Stimulated activated naive CD8-positive, alpha-beta T cell treated with anti-CD3 and anti-CD28 coated beads, Interleukin-15, Interleukin-2, amounts not matched to agents 100 U/mL and 50 U/mL, for 24 hours (primary cell): Measurements from ENCODE around the gene SERPINA4.
"Not testable (repeated sequence)": the region's sequence is repeated elsewhere in the genome, so short reads cannot be mapped to it uniquely, and the experiment has no call there.

ENCODE experiments used
- ATAC-seq: fragments of 150-1000 bp; cut with Tn5 transposase; one replicate; pipeline ENCODE4 v1.10.0; 2021
- DNase-seq: peaks from one replicate; pipeline ENCODE4 v3.0.0; 2021

The SERPINA4 gene

GRCh38 chr14:94592457-94592856 lies 31.2 kb downstream of the SERPINA4 start:
- ATAC-seq, result no peak
- no peak for DNase-seq

DNA sequence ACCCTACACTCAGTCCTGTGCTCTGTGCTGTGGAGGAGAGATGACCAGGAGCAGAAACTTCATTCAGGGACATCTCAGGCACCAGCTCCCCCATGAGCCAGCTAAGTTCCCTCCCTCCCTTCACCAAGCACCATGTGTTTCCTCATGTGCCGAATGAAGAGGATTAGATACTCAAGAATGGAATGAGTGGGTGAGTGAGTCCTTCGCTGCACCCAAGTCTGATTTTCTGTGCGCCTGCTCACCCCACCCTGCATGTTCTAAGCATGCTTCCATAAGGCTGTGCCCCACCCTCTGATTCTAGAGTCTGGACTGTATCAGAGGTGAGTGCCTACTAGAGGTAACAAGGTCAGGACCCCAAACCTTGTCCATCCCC lies 32.1 kb downstream of the SERPINA4 start:
- ATAC-seq, result no peak
- no peak for DNase-seq

- ATAC-seq (no peak), DNase-seq (no peak)
Observed at GRCh38 chr14:94593749-94594431, 32.6 kb downstream of the SERPINA4 start.

DNA sequence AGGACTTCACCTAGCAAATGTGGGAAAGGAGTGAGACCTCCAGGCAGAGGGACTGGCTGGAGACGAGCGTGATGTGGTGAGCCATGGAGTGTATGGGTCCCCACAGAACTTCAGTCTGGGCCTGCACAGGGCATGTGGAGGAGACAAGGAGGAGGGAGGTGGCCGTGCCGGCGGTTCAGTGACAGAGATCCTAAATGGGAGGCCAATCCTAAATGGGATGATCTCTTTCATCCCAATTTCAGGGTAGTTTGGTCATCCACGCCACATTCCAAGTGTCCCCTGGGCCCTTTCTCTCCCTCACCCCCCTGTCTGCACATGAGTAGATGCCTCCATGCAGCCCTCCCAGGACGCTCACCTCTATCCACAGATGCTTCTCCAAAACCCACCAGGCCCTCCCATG lies 33.2 kb downstream of the SERPINA4 start:
- ATAC-seq (no peak), DNase-seq (no peak)

DNA sequence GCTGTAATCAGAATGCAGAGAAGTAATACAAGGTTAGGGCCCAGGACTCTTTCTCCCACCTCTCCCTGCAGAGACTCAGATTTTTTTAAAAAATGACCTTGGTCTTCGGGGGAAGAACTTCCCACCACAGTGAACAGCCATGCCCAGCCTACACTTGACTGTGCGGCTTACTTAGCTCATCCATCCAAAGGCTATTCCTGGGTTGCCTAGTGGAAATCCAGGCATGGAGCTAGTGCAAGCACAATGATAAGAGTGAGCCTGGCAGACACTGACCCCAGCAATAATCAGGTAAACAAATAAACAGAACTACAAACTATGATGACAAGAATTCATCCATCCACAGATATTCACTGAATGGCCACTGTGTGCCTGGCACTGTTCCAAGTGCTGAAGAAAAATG lies 34.7 kb downstream of the SERPINA4 start:
- ATAC-seq (no peak), DNase-seq (no peak)

GRCh38 chr14:94596361-94596760 lies 35.1 kb downstream of the SERPINA4 start:
- DNase-seq, result no peak
- no peak for ATAC-seq

DNA sequence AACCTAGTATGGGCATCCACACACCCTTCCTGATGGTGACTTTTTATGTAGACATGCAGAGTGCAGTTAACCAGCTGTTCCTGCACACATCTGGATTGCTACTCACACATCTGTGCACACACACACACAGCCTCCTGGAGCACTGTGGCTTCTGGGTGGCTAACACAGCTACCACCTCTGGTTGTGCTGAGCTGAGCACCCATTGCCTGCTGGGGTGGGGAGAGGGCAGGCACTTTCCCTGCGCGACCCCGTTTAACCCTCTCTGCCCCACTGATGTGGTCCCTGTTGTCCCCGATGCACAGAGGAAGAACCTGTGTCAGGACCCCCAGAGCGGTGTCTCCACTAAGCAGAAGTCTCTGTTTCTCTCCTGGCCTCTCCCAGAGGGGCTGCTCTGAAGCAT lies 36.5 kb downstream of the SERPINA4 start:
- ATAC-seq (no peak), DNase-seq (no peak)

DNA sequence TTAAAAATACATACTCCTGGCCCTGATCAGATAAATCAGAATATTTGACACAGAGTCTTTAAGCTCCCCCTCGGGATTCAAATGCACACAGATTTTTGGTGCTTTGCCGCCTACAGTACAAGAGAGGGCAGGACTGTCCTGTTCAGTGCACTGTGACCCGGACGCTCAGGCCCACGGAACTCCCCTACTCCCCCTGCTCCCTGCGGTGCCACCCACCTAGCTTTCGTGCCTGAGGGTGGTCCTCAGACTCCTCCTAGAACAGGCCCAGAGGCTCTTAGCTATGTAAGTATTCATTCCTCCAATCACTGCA lies 37.2 kb downstream of the SERPINA4 start:
- DNase-seq (no peak), ATAC-seq (no peak)

- DNase-seq (no peak), ATAC-seq (no peak)
Observed at GRCh38 chr14:94598816-94599655, 37.8 kb downstream of the SERPINA4 start.

GRCh38 chr14:94599656-94600004 lies 38.4 kb downstream of the SERPINA4 start:
- DNase-seq (no peak), ATAC-seq (no peak)

GRCh38 chr14:94600148-94600545 lies 38.9 kb downstream of the SERPINA4 start:
- ATAC-seq (no peak), DNase-seq (no peak)

DNA sequence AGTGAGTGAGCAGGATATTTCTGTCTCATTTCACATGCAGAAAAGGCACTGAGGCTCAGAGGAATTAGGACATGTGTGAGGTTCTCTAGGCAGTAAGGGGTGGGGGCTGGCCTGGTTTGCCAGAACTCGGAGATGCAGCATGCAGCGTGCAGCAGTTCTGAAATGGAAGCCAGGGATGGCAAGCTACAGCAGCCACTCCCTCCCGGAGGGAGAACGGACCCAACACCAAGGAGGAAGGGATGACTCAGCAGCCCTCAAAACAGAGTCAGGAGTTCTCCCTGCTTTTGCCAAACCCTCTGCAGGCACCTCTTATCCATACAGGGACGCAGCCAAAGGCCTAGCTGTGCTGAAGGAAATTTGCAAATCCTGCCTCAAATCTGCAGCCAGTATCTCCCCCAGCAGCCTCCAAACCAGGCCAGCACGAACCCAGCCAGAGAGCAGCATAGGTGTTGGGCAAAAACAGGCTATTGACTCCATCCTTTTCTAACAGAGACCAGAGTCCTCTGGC lies 40.7 kb downstream of the SERPINA4 start:
- DNase-seq (no peak), ATAC-seq (no peak)

DNA sequence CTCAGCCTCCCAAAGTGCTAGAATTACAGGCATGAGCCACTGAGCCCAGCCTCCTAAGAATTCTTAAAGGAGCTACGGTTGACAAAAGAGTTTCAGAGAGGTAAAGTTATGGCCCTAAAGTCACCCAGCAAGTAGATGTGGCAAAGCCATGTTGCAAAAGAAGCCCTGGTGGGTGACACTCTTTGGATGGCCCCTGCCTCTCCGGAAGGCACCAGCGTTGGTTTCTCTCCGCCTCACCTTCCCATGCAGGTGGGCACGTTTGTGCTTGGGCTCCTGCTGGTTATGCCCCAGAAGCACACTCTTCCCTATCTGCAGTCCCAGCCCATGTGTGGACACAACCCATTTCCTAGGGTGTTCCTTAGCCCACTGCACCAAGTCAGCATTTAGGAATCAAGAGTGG lies 41.5 kb downstream of the SERPINA4 start:
- DNase-seq (no peak), ATAC-seq (no peak)

GRCh38 chr14:94605361-94605760 lies 44.1 kb downstream of the SERPINA4 start:
- DNase-seq (no peak), ATAC-seq (no peak)

DNA sequence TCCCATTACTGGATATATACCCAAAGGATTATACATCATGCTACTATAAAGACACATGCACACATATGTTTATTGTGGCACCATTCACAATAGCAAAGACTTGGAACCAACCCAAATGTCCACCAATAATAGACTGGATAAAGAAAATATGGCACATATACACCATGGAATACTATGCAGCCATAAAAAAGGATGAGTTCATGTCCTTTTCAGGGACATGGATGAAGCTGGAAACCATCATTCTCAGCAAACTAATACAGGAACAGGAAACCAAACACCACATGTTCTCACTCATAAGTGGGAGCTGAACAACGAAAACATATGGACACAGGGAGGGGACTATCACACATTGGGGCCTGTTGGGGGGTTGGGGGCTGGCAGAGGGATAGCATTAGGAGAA lies 47.7 kb downstream of the SERPINA4 start:
- not testable (repeated sequence) for DNase-seq, ATAC-seq

- ATAC-seq, result no peak
- no peak for DNase-seq
Observed at GRCh38 chr14:94611179-94611578, 49.9 kb downstream of the SERPINA4 start.

- ATAC-seq (no peak), DNase-seq (no peak)
Observed at GRCh38 chr14:94612174-94612573, 50.9 kb downstream of the SERPINA4 start, which contains the start of gene SERPINA3. TSS of gene SERPINA3 (plus strand) at chr14:94612391. CDS start at chr14:94614442, 2,051 bp downstream.

DNA sequence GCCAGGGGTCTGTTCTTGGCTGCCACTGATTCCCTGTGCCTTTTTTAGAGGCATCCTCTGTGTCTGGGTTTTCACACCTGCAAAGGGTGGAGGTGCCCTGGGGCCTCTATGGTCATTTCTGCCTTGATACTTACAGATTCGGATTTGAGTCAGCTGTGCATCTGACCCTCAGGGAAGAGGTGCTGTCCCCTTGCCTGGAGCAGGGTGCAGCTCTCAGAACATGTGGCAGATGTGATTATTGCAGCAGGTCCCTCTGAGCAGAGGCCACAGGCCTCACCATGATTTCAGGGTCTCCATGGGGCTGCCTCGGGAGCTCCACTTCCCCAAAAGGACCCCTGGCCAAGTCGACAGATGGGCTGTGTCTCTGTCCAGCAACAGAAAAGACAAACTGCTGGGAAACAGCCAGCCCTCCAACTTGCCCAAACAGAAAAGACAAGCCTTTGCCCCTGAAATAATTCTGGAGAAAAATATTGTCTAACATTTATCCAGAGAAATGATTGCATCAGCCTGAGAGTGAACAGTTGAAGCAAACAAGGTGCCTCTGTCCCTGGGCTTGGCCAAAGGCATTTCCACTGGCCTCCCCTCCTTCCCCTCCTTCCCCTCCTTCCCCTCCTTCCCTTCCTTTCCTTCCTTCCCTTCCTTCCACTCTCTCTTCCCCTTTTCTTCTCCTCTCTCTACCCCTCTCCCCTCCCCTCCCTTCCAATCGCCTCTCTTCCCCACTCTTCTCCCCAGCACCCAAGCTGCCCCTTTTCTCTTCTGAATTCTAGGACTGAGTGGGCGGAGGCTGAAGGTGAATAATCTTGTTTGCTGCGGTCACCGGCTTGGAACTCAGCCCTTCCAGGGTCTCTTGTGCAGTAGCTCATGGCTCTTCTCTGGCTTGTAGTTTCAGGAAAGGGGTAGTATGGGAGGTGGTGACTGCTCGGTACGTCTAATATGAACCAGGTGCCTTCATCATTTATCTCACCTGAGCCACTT lies 51.6 kb downstream of the SERPINA4 start:
- ATAC-seq (no peak), DNase-seq (no peak)

DNA sequence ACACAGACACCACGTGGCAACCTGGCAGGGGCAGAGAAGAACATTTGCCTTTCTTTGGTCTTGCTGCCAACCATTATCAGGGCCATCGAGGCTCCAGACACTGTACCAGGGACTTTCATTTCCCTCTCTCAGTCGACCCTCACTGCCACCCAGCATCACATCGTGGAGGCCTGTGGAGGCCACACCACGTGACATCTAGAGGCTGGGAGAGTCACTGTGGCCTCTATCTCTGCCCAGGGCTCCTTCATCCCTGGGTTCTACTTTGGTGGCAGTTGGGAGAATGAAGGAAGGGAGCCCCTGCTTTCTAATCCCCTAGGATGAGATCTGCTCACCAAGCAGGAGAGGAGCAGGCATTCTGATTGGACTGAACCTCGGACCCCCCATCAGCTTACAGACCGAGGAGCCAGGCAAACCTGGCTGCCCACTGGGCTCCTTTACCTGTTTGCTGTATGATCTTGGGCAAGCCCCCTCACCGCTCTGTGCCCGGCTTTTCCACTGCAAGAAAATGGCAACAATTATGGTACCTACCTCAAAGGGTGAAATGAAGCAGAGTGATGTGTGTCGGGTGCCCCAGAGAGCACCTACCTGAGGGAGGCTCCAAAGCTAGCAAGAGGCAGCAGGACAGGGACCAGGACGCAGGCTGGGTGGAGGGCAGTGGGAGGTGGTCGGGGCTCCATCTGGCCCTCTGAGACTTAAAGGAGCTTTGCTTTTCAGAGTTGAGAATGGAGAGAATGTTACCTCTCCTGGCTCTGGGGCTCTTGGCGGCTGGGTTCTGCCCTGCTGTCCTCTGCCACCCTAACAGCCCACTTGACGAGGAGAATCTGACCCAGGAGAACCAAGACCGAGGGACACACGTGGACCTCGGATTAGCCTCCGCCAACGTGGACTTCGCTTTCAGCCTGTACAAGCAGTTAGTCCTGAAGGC lies 52.7 kb downstream of the SERPINA4 start:
- no peak for ATAC-seq
- no peak for DNase-seq

DNA sequence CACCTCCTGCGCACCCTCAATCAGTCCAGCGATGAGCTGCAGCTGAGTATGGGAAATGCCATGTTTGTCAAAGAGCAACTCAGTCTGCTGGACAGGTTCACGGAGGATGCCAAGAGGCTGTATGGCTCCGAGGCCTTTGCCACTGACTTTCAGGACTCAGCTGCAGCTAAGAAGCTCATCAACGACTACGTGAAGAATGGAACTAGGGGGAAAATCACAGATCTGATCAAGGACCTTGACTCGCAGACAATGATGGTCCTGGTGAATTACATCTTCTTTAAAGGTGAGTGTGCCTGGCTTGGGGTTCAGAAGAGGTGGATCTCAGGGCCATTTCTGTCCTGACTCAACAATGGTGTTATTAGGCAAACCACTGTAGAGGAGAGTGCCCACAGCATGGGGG lies 53.6 kb downstream of the SERPINA4 start:
- ATAC-seq, result no peak
- no peak for DNase-seq

DNA sequence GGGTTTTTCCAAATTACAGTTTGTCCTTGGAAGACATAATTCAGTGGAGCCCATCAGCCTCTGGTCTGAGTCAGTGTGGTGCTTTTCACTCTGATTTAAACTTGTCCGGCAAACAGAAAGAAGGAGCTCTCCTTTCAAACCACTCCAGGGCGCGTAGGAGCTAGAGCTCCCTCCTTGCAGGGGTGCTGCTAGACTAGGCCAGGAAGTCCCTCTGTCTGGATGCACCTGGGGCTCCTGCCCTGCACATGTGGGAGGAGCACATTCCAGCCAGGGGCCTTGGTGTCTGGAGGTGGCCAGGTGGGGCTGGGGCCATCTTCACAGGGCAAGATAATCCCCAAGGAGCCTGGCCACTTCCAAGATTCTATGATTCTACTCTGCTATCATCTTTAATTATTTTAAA lies 54.0 kb downstream of the SERPINA4 start:
- DNase-seq, result no peak
- ATAC-seq, result no peak
